Measurements from ENCODE around the gene UBE2G1. TPM values are rescaled to one million over a fixed set of nuclear protein-coding genes. Genes with fewer than 3 reads are reported as not detected.

Gene UBE2G1
- total and polyA plus RNA-seq, 9 of the 15 experiments (the other 6 are each of a cell fraction or from before 2014, with no cell fraction given): 10.1 to 65.9 (median 29.7) TPM

- TF ChIP-seq IRF9 (tag; IDR thresholded peaks at IDR 0.05) (no peak), ZNF124 (CRISPR knock-in tag; IDR thresholded peaks at IDR 0.05) (no peak), ZBED1 (IDR thresholded peaks at IDR 0.05) (no peak), RUNX1 (IDR thresholded peaks at IDR 0.05; ENCODE audit: low read depth) (no peak), HNRNPLL (IDR thresholded peaks at IDR 0.05; ENCODE audit: low read depth, low read length, poor library complexity, severe bottlenecking) (no peak), ZNF766 (CRISPR knock-in tag; conservative IDR thresholded peaks at IDR 0.05) (no peak), SPI1 (IDR thresholded peaks at IDR 0.05; ENCODE audit: borderline replicate concordance, low read depth, low read length) (no peak), SRF (CRISPR knock-in tag; IDR thresholded peaks at IDR 0.05) (no peak), ATF1 (CRISPR knock-in tag; IDR thresholded peaks at IDR 0.05) (no peak), ATF1 (tag; IDR thresholded peaks at IDR 0.05) (peak; percentile 24; the same call in 1 of the 2 replicates), ZNF76 (CRISPR knock-in tag; IDR thresholded peaks at IDR 0.05; ENCODE audit: borderline replicate concordance) (no peak), NONO (IDR thresholded peaks at IDR 0.05; ENCODE audit: low read depth in 2 of 2, low read length in 1 of 2) (no peak), NR2C2 (CRISPR knock-in tag; IDR thresholded peaks at IDR 0.05) (no peak; the same call in 1 of the 2 replicates), NR2C2 (tag; IDR thresholded peaks at IDR 0.05) (peak; percentile 89), PRDM10 (IDR thresholded peaks at IDR 0.05; ENCODE audit: partially characterized antibody) (peak; percentile 21), SP1 (CRISPR knock-in tag; IDR thresholded peaks at IDR 0.05) (no peak; the same call in 1 of the 2 replicates), SMARCB1 (IDR thresholded peaks at IDR 0.05; ENCODE audit: insufficient read length, low read depth) (no peak), DEAF1 (CRISPR knock-in tag; IDR thresholded peaks at IDR 0.05) (peak; percentile 39), ZNF668 (CRISPR knock-in tag; IDR thresholded peaks at IDR 0.05) (no peak), PKNOX1 (IDR thresholded peaks at IDR 0.05) (peak; percentile 60), SMC3 (conservative IDR thresholded peaks at IDR 0.05; ENCODE audit: insufficient read depth, low read depth, low read length) (peak; percentile 48; the same call in 1 of the 2 replicates), WHSC1 (IDR thresholded peaks at IDR 0.05; ENCODE audit: low read length) (no peak)
Measured at GRCh38 chr17:4366327-4367063, at the start of gene UBE2G1 (continued).

Measured in K562 (cell line).